Measurements from ENCODE around the gene PRDM15.
A peak's percentile ranks its signal among the peaks of the same experiment; 100 is the strongest.

PRDM15 gene

DNA sequence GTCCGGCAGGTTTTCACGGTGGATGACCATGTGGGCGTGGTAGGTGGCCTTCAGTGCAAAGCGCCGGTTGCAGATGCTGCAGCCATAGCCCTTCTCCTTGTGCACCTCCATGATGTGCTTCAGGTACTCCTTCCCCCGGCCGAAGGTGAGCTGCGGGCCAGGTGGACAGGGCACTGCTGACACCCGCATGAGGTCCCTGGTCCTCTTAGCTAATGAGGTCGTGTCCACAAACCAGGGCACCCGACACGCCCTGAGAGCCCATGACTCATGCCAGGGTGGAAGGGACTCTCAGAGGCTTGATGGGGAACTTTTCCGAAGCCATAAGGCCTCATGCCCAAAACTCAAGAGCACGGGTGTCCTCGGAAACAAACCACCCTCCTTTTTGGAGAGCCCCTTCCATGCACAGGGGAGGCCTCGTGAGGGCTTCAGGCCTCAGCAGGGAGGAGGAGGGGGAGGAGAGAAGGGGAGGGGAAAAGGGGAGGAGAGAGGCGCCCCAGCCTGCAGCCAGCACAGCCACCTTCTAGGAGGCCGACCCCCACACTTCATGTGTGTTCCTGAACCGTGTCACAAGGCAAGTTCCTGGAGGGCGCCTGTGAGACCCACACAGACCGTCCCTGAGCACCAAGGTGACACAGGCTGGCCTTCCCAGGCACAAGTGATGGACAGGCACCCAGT lies 57.9 kb downstream of the PRDM15 start:
- Histone ChIP-seq H3K4me1 (ENCODE audit: control insufficient read depth, insufficient read depth, low read length, unreplicated experiment) (no peaks in the 10 kb centered on the region), H3K36me3 (ENCODE audit: insufficient read depth, low read length) (no peaks in the 10 kb centered on the region), H2AFZ (ENCODE audit: low read length, unreplicated experiment) (no peak overlapping the region), H3K27ac (ENCODE audit: low read depth, low read length) (no peak overlapping the region), H3K27me3 (ENCODE audit: insufficient read depth, low read length) (no peaks in the 10 kb centered on the region), H3K79me2 (ENCODE audit: control insufficient read depth, insufficient read depth, low read length, unreplicated experiment) (no peaks in the 10 kb centered on the region), H3K4me3 (ENCODE audit: low read depth, low read length) (no peak overlapping the region)

DNA sequence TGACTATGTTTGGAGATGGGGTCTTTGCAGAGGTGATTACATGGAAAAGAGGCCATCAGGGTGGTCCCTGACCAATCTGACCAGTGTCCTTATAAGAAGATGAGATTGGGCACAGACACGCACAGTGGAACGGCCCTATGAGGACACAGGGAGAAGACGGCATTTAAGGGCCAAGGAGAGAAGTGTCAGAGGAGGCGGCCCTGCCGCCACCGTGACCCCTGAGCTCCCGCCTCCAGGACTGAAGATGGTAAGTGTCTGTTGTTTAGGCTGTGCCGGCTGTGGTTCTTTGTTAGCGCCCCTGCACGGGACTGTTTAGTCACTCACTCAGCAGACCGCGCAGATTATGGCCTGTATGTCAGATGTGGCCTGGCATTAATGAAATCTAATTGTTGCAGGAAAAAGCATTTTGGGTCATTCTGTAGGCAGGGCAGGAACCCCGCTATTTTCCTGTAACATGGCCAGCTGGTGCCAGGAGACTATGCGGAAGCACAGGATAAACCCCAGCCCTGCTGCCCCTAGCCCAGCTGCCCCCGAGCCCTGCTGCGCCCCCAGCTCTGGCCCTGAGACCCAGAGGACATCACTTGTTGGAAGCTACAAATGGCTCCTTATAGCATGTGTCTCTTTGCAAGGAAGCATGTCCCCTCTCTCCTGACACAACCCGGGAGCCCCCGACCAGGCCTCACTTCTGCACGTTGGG lies 58.6 kb downstream of the PRDM15 start:
- Histone ChIP-seq H3K4me1 (ENCODE audit: control insufficient read depth, insufficient read depth, low read length, unreplicated experiment) (no peaks in the 10 kb centered on the region), H3K27ac (ENCODE audit: low read depth, low read length) (no peak overlapping the region), H3K27me3 (ENCODE audit: insufficient read depth, low read length) (no peaks in the 10 kb centered on the region), H3K36me3 (ENCODE audit: insufficient read depth, low read length) (peaks cover 1% of the 10 kb centered on the region; the same call in 1 of the 2 replicates), H3K79me2 (ENCODE audit: control insufficient read depth, insufficient read depth, low read length, unreplicated experiment) (no peaks in the 10 kb centered on the region), H3K4me3 (ENCODE audit: low read depth, low read length) (no peak overlapping the region), H2AFZ (ENCODE audit: low read length, unreplicated experiment) (no peak overlapping the region)

DNA sequence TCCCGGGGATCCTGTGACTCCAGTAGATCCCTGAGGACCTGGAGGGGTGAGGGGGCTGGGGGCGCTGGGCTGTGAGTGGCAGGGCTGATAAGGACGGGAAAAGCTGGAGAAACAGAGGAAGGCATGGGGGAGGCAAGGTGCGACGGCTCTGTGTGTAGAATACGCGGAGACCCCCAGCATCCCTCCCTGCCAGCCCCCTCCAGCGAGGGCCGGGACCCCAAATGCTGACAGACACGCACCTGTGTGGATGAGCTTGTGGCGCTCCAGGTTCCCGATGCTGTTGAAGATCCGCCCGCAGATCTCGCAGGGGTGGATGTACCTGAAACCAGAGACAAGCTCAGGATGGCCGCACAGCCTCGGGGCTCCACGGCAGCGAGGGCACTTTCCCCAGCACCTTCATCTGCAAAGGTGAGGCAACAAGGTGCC lies 59.3 kb downstream of the PRDM15 start:
- Histone ChIP-seq H3K27me3 (ENCODE audit: insufficient read depth, low read length) (no peaks in the 10 kb centered on the region), H3K36me3 (ENCODE audit: insufficient read depth, low read length) (peaks cover 4% of the 10 kb centered on the region; the same call in 1 of the 2 replicates), H3K27ac (ENCODE audit: low read depth, low read length) (no peak overlapping the region), H3K4me1 (ENCODE audit: control insufficient read depth, insufficient read depth, low read length, unreplicated experiment) (no peaks in the 10 kb centered on the region), H2AFZ (ENCODE audit: low read length, unreplicated experiment) (no peak overlapping the region), H3K4me3 (ENCODE audit: low read depth, low read length) (no peak overlapping the region), H3K79me2 (ENCODE audit: control insufficient read depth, insufficient read depth, low read length, unreplicated experiment) (no peaks in the 10 kb centered on the region)

DNA sequence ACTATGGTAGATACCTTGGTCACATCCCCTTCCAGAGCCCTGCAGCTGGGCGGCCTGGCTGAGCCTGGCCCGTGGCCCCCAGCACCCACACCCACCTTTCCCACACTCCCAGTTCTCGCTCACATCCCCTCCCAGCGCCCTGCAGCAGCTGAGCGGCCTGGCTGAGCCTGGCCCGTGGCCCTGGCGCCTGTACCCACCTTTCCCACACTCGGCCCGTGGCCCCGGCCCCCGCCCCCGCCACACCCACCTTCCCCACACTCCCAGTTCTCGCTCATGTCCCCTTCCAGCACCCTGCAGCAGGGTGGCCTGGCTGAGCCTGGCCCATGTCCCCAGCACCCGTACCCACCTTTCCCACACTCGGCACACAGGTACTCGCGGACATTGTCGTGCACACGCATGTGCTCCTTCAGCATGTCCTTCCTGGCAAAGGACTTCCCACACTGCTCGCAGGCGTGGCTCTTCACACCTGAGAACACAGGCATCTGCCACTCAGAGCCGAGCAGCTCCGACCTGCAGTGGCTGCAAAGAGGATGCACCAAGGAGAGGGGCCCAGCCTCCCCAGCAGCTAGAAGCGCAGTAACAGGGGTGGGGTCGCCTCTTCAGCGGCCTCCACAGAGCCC lies 59.8 kb downstream of the PRDM15 start:
- Histone ChIP-seq H2AFZ (ENCODE audit: low read length, unreplicated experiment) (no peak overlapping the region), H3K79me2 (ENCODE audit: control insufficient read depth, insufficient read depth, low read length, unreplicated experiment) (no peaks in the 10 kb centered on the region), H3K27ac (ENCODE audit: low read depth, low read length) (no peak overlapping the region), H3K36me3 (ENCODE audit: insufficient read depth, low read length) (peaks cover 4% of the 10 kb centered on the region; the same call in 1 of the 2 replicates), H3K4me3 (ENCODE audit: low read depth, low read length) (no peak overlapping the region), H3K27me3 (ENCODE audit: insufficient read depth, low read length) (no peaks in the 10 kb centered on the region), H3K4me1 (ENCODE audit: control insufficient read depth, insufficient read depth, low read length, unreplicated experiment) (no peaks in the 10 kb centered on the region)

DNA sequence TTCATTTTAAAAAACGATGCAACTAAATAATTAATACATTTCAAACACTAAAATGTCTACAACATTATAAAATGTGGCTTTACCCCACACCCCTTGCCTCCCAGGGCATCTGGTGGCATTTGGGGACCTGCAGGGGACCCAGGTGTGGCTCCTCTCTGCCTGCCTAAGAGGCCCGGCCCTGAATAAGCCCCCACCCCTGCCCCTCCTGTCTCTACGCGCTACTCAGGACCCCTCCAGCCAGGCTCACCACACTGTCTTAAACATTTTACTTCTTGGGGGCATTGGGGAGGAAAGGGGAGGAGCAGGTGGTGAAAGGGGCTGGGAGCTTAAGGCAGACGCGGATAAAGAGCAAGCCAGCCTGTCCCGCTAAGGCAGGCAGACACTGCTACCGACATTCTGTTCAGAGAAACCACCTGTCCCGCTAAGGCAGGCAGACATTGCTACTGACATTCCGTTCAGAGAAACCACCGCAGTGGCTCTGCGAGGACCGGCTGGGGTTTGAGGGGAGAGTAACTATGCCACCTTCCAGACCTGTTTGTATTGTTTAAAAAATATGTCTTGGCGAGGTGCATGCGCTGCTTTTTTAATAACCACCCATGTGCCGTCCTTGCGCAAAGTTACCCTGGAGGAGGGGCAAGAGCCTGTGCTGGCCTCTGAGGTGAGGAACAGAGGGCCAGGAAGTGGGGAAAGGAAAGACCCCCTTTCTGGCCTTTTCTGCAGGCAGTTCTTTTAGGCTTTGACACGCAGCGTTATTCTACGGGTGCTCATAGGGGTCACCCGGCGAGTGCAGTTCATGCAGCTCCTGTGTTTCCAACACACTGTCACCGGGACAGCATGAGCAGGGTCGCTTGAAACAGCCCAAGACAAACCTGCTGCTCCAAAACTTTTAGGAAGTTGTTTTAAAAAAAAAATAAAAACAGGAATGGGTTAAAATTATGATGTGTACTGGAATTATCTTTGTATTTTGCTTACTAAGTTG lies 61.0 kb downstream of the PRDM15 start:
- no peak overlapping the region for H3K4me3 ChIP-seq (ENCODE audit: low read depth, low read length)
- no peaks in the 10 kb centered on the region for H3K27me3 ChIP-seq (ENCODE audit: insufficient read depth, low read length)
- H3K36me3 ChIP-seq (ENCODE audit: insufficient read depth, low read length): peaks cover 4% of the 10 kb centered on the region; the same call in 1 of the 2 replicates
- no peak overlapping the region for H2AFZ ChIP-seq (ENCODE audit: low read length, unreplicated experiment)
- no peak overlapping the region for H3K27ac ChIP-seq (ENCODE audit: low read depth, low read length)
- H3K4me1 ChIP-seq (ENCODE audit: control insufficient read depth, insufficient read depth, low read length, unreplicated experiment): no peaks in the 10 kb centered on the region
- no peaks in the 10 kb centered on the region for H3K79me2 ChIP-seq (ENCODE audit: control insufficient read depth, insufficient read depth, low read length, unreplicated experiment)

DNA sequence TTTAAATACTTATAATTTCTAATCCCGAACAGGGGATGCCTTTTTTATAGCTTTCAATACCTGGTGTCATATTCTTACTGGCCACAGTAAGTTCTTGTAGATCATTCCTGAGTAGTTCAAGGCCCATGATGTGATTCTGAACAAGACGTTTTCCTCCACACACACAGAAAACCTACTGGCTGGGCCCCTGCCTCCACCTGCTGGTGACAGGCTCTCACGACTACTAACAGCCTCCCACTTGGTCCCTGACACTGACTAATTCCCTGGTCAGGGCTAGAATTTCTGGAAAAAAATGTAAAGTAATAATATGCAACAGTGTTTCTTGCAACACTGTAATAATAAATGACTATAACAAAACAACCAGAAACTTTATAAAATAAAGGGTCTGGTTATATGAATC lies 61.9 kb downstream of the PRDM15 start:
- peak overlapping the region; percentile 26; the same call in 1 of the 2 replicates for H3K27ac ChIP-seq (ENCODE audit: low read depth, low read length)
- peaks cover 4% of the 10 kb centered on the region; the same call in 1 of the 2 replicates for H3K36me3 ChIP-seq (ENCODE audit: insufficient read depth, low read length)
- H3K27me3 ChIP-seq (ENCODE audit: insufficient read depth, low read length): no peaks in the 10 kb centered on the region
- H3K4me3 ChIP-seq (ENCODE audit: low read depth, low read length): no peak overlapping the region
- H3K4me1 ChIP-seq (ENCODE audit: control insufficient read depth, insufficient read depth, low read length, unreplicated experiment): no peaks in the 10 kb centered on the region
- no peak overlapping the region for H2AFZ ChIP-seq (ENCODE audit: low read length, unreplicated experiment)
- no peaks in the 10 kb centered on the region for H3K79me2 ChIP-seq (ENCODE audit: control insufficient read depth, insufficient read depth, low read length, unreplicated experiment)

DNA sequence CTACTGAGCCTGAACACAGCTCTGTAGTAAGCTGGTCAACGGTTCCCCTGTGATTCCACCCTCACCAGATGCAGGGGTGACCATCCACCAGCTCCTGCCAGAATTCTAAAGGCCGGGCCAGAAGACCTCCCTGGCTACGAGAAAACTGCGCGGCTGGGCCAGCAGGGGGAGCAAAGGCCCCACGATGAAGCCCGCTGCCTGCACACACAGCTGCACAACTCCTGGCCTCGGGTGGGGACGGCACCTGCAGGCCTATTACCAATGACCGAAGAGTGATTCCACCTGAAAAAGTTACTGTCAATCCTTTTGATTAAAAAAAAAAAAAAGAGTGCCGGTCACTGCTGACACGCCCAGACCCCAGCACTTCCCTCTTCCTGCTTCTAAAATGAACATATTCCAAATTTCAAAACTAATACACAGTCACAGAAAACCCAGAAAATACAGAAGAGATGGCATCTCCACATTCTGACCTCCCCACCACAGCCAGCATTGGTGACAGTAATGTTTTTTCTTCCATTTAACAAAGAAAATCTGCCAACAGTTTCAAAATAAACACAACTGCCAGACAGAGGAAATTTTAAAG lies 62.5 kb downstream of the PRDM15 start:
- H3K4me3 ChIP-seq (ENCODE audit: low read depth, low read length): no peak overlapping the region
- H3K4me1 ChIP-seq (ENCODE audit: control insufficient read depth, insufficient read depth, low read length, unreplicated experiment): no peaks in the 10 kb centered on the region
- peak overlapping the region; percentile 26; the same call in 1 of the 2 replicates for H3K27ac ChIP-seq (ENCODE audit: low read depth, low read length)
- H3K27me3 ChIP-seq (ENCODE audit: insufficient read depth, low read length): no peaks in the 10 kb centered on the region
- H3K79me2 ChIP-seq (ENCODE audit: control insufficient read depth, insufficient read depth, low read length, unreplicated experiment): no peaks in the 10 kb centered on the region
- peaks cover 4% of the 10 kb centered on the region; the same call in 1 of the 2 replicates for H3K36me3 ChIP-seq (ENCODE audit: insufficient read depth, low read length)
- no peak overlapping the region for H2AFZ ChIP-seq (ENCODE audit: low read length, unreplicated experiment)

DNA sequence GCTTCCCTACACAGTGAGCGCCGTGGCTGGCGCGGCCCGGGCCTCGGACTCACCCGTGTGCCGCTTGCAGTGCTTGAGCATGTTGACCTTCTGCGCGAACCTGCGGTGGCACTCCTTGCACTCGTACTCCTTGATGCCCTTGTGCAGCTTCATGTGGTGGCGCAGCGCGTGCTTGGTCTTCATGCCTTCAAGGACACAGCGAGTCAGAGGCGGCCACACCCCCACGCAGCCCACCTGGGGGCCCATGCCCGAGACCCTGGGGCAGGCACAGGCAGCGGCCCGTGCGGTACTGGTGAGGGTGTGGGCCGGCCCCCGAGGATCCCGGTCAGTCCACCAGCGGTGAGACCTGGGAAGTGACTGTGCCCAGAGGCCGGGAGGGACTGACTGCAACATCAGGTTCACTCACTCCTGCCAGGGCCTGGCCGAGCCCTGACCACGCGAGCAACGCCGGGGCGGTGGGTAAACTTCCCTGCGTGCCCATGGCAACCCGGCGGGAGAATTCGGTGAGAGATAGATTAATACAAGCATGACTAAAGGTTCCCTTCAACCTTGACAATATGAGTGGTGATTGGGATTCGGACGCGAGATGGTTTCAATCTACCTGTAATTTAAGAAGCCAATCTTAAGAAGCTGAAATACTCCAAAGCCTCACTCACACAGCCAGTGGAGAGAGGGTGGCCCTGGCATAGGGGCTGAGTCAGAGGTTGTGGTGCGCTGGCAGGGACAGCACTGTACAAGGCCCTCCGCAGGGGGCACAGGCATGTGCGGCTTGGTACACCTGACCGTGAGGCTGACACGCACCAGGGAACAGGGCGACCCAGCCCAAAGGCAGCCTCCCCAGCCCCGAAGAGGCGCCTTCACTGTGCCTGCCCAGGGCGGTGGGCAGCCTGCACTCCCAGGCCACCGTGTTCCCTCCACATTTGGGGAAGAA lies 63.2 kb downstream of the PRDM15 start:
- Histone ChIP-seq H3K36me3 (ENCODE audit: insufficient read depth, low read length) (peaks cover 7% of the 10 kb centered on the region; the same call in 1 of the 2 replicates), H2AFZ (ENCODE audit: low read length, unreplicated experiment) (no peak overlapping the region), H3K4me1 (ENCODE audit: control insufficient read depth, insufficient read depth, low read length, unreplicated experiment) (no peaks in the 10 kb centered on the region), H3K27me3 (ENCODE audit: insufficient read depth, low read length) (no peaks in the 10 kb centered on the region), H3K4me3 (ENCODE audit: low read depth, low read length) (no peak overlapping the region), H3K27ac (ENCODE audit: low read depth, low read length) (no peak overlapping the region), H3K79me2 (ENCODE audit: control insufficient read depth, insufficient read depth, low read length, unreplicated experiment) (no peaks in the 10 kb centered on the region)

DNA sequence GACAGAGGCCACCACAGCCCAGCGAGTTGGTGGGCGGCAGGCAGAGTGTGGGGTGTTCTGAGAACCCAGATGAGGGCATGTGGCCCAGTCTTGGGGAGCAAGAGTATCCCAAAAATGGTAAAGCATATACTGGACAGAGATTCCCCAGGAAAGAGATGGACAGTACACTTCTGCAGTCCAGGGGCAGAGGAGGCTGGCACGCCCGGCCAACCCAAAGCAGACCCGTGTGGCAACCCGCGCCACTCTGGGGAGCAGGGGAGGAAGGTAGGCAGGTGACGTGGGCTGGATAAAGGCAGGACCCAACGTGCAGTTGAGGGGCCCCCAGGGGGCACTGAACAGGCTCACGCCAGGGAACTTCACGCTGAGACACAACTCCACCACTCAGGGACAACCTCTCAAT lies 65.9 kb downstream of the PRDM15 start:
- Histone ChIP-seq H2AFZ (ENCODE audit: low read length, unreplicated experiment) (no peak overlapping the region), H3K4me3 (ENCODE audit: low read depth, low read length) (no peak overlapping the region), H3K27ac (ENCODE audit: low read depth, low read length) (no peak overlapping the region), H3K79me2 (ENCODE audit: control insufficient read depth, insufficient read depth, low read length, unreplicated experiment) (no peaks in the 10 kb centered on the region), H3K27me3 (ENCODE audit: insufficient read depth, low read length) (no peaks in the 10 kb centered on the region), H3K4me1 (ENCODE audit: control insufficient read depth, insufficient read depth, low read length, unreplicated experiment) (no peaks in the 10 kb centered on the region), H3K36me3 (ENCODE audit: insufficient read depth, low read length) (peaks cover 25% of the 10 kb centered on the region)

Measured in ACC112 (cell line).